IMR-90 (cell line): Measurements from ENCODE around the gene MPV17L. TPM values are rescaled to one million over a fixed set of nuclear protein-coding genes. Genes with fewer than 3 reads are reported as not detected.
"Not testable (repeated sequence)": the region's sequence is repeated elsewhere in the genome, so short reads cannot be mapped to it uniquely, and the experiment has no call there.

Source experiments
- ATAC-seq: fragments of 200-7000 bp; cut with Tn5 transposase; 2 replicates; pipeline ENCODE4 v1.9.1; 2020; ENCODE audit warnings: low read depth, mild to moderate bottlenecking, moderate library complexity
- BruUV-seq: library from RNA; stranded (reverse); fragments of 400-500 nt; replicated peaks from 2 replicates; lab custom pipeline; 2021; lab: Mats Ljungman, UMichigan
- CTCF ChIA-PET: fragments of 300-600 bp; formaldehyde crosslinking; extraction: SDS; loops from one replicate; lab custom pipeline; 2021; ENCODE audit warnings: antibody characterized with exemption; lab: Yijun Ruan, JAX
- POLR2A ChIA-PET: fragments of 300-600 bp; sonication (Branson Sonifier 250); formaldehyde crosslinking; loops from one replicate; lab custom pipeline; 2022; ENCODE audit warnings: antibody characterized with exemption; ENCODE audit not compliant: unreplicated experiment; lab: Charles Lee
- DNase-seq: peaks from one replicate; pipeline ENCODE4 v3.0.0; 2013
- H2AFZ ChIP-seq: replicated peaks from 2 replicates; pipeline ENCODE3; 2013; ENCODE audit warnings: low read length, mild to moderate bottlenecking; ENCODE audit not compliant: poor library complexity
- H2AK5ac ChIP-seq: 2 replicates; pipeline ENCODE4 v1.6.1; 2013; ENCODE audit warnings: low read depth, low read length, inconsistent platforms
- H2AK9ac ChIP-seq: replicated peaks from 2 replicates; pipeline ENCODE3; 2013; ENCODE audit warnings: mild to moderate bottlenecking, low read depth, low read length, moderate library complexity; ENCODE audit not compliant: poor library complexity
- H2BK120ac ChIP-seq: 2 replicates; pipeline ENCODE4 v1.6.1; 2013; ENCODE audit warnings: low read depth, low read length, inconsistent platforms
- H2BK15ac ChIP-seq: 3 replicates; pipeline ENCODE4 v1.6.1; 2013; ENCODE audit warnings: low read depth, low read length, inconsistent platforms
- H2BK20ac ChIP-seq: 2 replicates; pipeline ENCODE4 v1.6.1; 2013; ENCODE audit warnings: low read depth, mild to moderate bottlenecking, inconsistent platforms, low read length, moderate library complexity
- H2BK5ac ChIP-seq: 2 replicates; pipeline ENCODE4 v1.6.1; 2013; ENCODE audit warnings: mild to moderate bottlenecking, low read depth, low read length, inconsistent platforms; ENCODE audit not compliant: poor library complexity, severe bottlenecking
- H3K14ac ChIP-seq: replicated peaks from 2 replicates; pipeline ENCODE4 v1.6.1; 2013; ENCODE audit warnings: low read depth, low read length, inconsistent platforms
- H3K18ac ChIP-seq: 2 replicates; pipeline ENCODE4 v1.6.1; 2013; ENCODE audit warnings: low read depth, low read length, control low read depth
- H3K23ac ChIP-seq: 2 replicates; pipeline ENCODE4 v1.6.1; 2013; ENCODE audit warnings: low read depth, low read length, inconsistent platforms
- H3K27ac ChIP-seq: 2 replicates; pipeline ENCODE4 v1.5.1; 2013; ENCODE audit warnings: mild to moderate bottlenecking, control low read depth, low read length; ENCODE audit not compliant: insufficient read depth
- H3K27me3 ChIP-seq: 2 replicates; pipeline ENCODE4 v1.6.1; 2013; ENCODE audit warnings: low read length; ENCODE audit not compliant: control insufficient read depth, insufficient read depth
- H3K36me3 ChIP-seq: 2 replicates; pipeline ENCODE4 v1.6.1; 2013; ENCODE audit warnings: low read length, mixed read lengths; ENCODE audit not compliant: control insufficient read depth, insufficient read depth
- H3K4ac ChIP-seq: 2 replicates; pipeline ENCODE4 v1.6.1; 2013; ENCODE audit warnings: low read depth, low read length, inconsistent platforms
- H3K4me1 ChIP-seq: 2 replicates; pipeline ENCODE4 v1.6.1; 2013; ENCODE audit warnings: low read length, mixed read lengths; ENCODE audit not compliant: control insufficient read depth, insufficient read depth
- H3K4me2 ChIP-seq: 2 replicates; pipeline ENCODE4 v1.6.1; 2013; ENCODE audit warnings: low read depth, mild to moderate bottlenecking, control low read depth, low read length, moderate library complexity
- H3K4me3 ChIP-seq: 2 replicates; pipeline ENCODE4 v1.5.1; 2013; ENCODE audit warnings: low read depth, mild to moderate bottlenecking, control low read depth, low read length, moderate library complexity; ENCODE audit not compliant: insufficient read depth
- H3K56ac ChIP-seq: 2 replicates; pipeline ENCODE4 v1.6.1; 2013; ENCODE audit warnings: low read length, inconsistent platforms; ENCODE audit not compliant: insufficient read depth; ENCODE audit errors: extremely low read depth
- H3K79me1 ChIP-seq, 2 experiments: 2 replicates each; pipeline ENCODE4 v1.6.1; 2013; ENCODE audit warnings: low read length in 2 of 2, inconsistent platforms in 1 of 2, low read depth in 1 of 2
- H3K9ac ChIP-seq: 2 replicates; pipeline ENCODE4 v1.6.1; 2013; ENCODE audit warnings: low read depth, low read length, control low read depth
- H3K9me1 ChIP-seq: 2 replicates; pipeline ENCODE4 v1.6.1; 2013; ENCODE audit warnings: low read length, inconsistent platforms; ENCODE audit not compliant: insufficient read depth
- H3K9me3 ChIP-seq: 2 replicates; pipeline ENCODE4 v1.6.1; 2013; ENCODE audit warnings: low read length; ENCODE audit not compliant: control insufficient read depth, insufficient read depth
- H4K20me1 ChIP-seq: 2 replicates; pipeline ENCODE4 v1.6.1; 2013; ENCODE audit warnings: low read length, inconsistent platforms; ENCODE audit not compliant: insufficient read depth
- H4K5ac ChIP-seq: 2 replicates; pipeline ENCODE4 v1.6.1; 2013; ENCODE audit warnings: mild to moderate bottlenecking, low read depth, low read length, control low read depth
- H4K8ac ChIP-seq, 2 experiments: 2 replicates each; pipeline ENCODE4 v1.6.1; 2013; ENCODE audit warnings: low read depth in 2 of 2, low read length in 2 of 2, control low read depth in 1 of 2, inconsistent platforms in 1 of 2
- H4K91ac ChIP-seq: 2 replicates; pipeline ENCODE4 v1.6.1; 2013; ENCODE audit warnings: low read depth, low read length, inconsistent platforms; ENCODE audit not compliant: insufficient read depth
- whole genome bisulfite sequencing, 2 experiments: methylation state at CpG; one replicate each; pipeline versions ENCODE4 v1.1.5 to v1.1.7; 2013; ENCODE audit warnings: missing lambda C conversion rate in 2 of 2; ENCODE audit not compliant: insufficient read length in 1 of 2; ENCODE audit errors: extremely low coverage in 2 of 2; 5-methylcytosine and 5-hydroxymethylcytosine counted together
- dilution Hi-C: fragments of 300-500 bp; cut with HindIII; formaldehyde crosslinking; loops from one replicate; pipeline ENCODE4 v1.14.3; 2018; ENCODE audit warnings: low sequenced_read_pairs; ENCODE audit not compliant: unreplicated experiment
- in situ Hi-C: fragments of 300-500 bp; cut with MboI; formaldehyde crosslinking; loops from 3 replicates; pipeline ENCODE4 v1.14.3; 2019; ENCODE audit warnings: low sequenced_read_pairs, inconsistent platforms, mixed read lengths
- intact Hi-C: fragments of 100-400 bp; cut with micrococcal nuclease; formaldehyde crosslinking; loops from 2 replicates; pipeline ENCODE4 v1.10.0; 2022
- polyA plus RNA-seq, 3 experiments: library from polyadenylated mRNA; depleted of rRNA; stranded (reverse); fragments of >200 nt; gene quantifications; 2 replicates each; pipeline ENCODE4 v1.2.3, GENCODE V29; 2012; ENCODE audit warnings: low replicate concordance in 1 of 3
- total RNA-seq: library from RNA; depleted of rRNA; stranded (reverse); fragments of >200 nt; gene quantifications from 2 replicates; pipeline ENCODE4 v1.2.3, GENCODE V29; 2012

The MPV17L gene
- total and polyA plus RNA-seq, 2 of the 4 experiments (the other 2 are of a cell fraction), result 0.03 TPM; not detected in 1

GRCh38 chr16:15404091-15404490 lies 8.5 kb downstream of the MPV17L start:
- CTCF ChIA-PET, H3K36me3 ChIP-seq, H3K9me1 ChIP-seq, H2BK15ac ChIP-seq, H2AFZ ChIP-seq, POLR2A ChIA-PET, in situ Hi-C loops, H4K91ac ChIP-seq, H2BK20ac ChIP-seq, H2BK120ac ChIP-seq, H4K8ac ChIP-seq, H3K4me2 ChIP-seq, dilution Hi-C loops, H3K4me1 ChIP-seq, H2BK5ac ChIP-seq, H2AK9ac ChIP-seq, DNase-seq, intact Hi-C loops, H3K23ac ChIP-seq, H4K5ac ChIP-seq, H3K4ac ChIP-seq, ATAC-seq, H2AK5ac ChIP-seq, H3K4me3 ChIP-seq, H3K27ac ChIP-seq, H3K14ac ChIP-seq, H3K9ac ChIP-seq, H3K56ac ChIP-seq, H3K9me3 ChIP-seq, BruUV-seq, H3K27me3 ChIP-seq, H3K18ac ChIP-seq, H3K79me1 ChIP-seq, H4K20me1 ChIP-seq: not testable (repeated sequence)
- 92% methylated on average over 3 of the region's 3 CpGs; no CpG with 5 or more reads in 1 of the 2 experiments for WGBS, 2 experiments
